Measurements from ENCODE around the gene GRID2IP.

DNA sequence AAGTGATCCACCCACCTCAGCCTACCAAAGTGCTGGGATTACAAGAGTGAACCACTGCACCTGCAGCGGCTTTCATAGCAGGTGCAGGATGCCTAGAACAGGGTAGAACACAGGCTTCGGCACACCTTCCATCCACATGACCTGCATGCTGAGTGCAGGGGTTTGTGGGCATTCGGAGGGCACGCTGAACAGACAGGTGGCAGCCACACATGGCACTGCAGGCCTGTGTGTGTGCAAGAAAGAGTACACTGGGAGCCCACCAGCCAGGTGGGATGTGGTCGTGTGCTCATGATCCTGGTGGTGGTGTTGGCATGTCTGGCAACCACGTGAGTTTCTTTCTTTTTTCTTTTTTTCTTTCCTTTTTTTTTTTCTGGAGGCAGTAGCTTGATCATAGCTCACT is 38.4 kb downstream of the GRID2IP start:
- TF ChIP-seq, protein P1, sequence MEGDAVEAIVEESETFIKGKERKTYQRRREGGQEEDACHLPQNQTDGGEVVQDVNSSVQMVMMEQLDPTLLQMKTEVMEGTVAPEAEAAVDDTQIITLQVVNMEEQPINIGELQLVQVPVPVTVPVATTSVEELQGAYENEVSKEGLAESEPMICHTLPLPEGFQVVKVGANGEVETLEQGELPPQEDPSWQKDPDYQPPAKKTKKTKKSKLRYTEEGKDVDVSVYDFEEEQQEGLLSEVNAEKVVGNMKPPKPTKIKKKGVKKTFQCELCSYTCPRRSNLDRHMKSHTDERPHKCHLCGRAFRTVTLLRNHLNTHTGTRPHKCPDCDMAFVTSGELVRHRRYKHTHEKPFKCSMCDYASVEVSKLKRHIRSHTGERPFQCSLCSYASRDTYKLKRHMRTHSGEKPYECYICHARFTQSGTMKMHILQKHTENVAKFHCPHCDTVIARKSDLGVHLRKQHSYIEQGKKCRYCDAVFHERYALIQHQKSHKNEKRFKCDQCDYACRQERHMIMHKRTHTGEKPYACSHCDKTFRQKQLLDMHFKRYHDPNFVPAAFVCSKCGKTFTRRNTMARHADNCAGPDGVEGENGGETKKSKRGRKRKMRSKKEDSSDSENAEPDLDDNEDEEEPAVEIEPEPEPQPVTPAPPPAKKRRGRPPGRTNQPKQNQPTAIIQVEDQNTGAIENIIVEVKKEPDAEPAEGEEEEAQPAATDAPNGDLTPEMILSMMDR (optimal IDR thresholded peaks at IDR 0.05 in 1 of 3, IDR thresholded peaks at IDR 0.05 in 1 of 3, conservative IDR thresholded peaks at IDR 0.05 in 1 of 3; ENCODE audit: extremely low read depth in 1 of 3, insufficient read depth in 2 of 3, low read length in 3 of 3) = no peak
- no peak for TF ChIP-seq EZH2 (IDR thresholded peaks at IDR 0.05; ENCODE audit: low read length)

Measured in keratinocyte (primary cell).